OCI-LY1 (cell line): Measurements from ENCODE around the gene CAMTA1.

Experiments used
- EZH2 ChIP-seq: fragments of 200-600 bp; sonication (generic), shearing (Covaris generic); IDR thresholded peaks from 2 replicates; pipeline ENCODE4 v1.8.0; 2017; ENCODE audit warnings: borderline replicate concordance, mixed run types, mild to moderate bottlenecking, antibody characterized with exemption, low read length, moderate library complexity, mixed read lengths
- TF ChIP-seq, protein P1 (sequence below): fragments of 200-600 bp; sonication (generic), shearing (Covaris generic); IDR thresholded peaks from 2 replicates; pipeline ENCODE4 v1.5.1; 2017; ENCODE audit warnings: mild to moderate bottlenecking, antibody characterized with exemption, low read length, moderate library complexity, mixed read lengths

DNA sequence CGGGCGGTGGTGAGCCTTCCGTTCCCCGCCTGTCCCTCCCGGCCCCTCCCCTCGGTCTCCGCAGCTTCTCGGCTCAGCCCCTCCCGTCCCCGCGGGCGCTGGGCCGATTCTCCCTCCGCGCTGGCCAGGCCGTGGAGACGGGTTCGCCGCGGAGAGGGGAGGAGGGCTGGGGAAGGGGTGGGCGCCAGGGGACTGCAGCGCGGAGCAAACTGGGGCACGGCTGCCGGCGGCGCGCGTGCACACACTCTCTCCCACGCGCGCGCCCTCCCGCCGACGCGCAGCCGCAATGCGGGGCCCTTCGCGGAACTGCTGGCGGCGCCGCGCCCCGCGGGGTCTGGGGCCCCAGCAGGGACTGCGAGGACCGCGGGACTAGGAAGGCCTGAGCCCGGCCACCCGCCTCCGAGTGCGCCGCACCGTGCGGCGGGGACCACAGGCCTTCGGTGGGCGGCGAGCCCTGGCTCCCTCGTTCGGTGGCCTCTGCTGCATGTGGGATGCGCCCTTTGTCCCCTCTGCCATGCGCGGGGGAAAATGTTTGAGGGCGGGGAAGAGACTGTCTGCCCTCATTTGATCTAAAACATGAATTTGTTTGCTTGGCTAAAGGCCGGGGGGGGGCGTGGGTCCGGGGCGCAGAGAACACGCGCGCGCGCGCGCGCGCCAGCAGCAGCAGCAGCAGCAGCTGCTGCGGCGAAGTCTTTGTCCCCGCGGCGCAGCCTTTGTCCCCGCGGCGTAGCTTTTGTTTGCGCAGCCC lies 895.1 kb downstream of the CAMTA1 start:
- TF ChIP-seq, protein P1, sequence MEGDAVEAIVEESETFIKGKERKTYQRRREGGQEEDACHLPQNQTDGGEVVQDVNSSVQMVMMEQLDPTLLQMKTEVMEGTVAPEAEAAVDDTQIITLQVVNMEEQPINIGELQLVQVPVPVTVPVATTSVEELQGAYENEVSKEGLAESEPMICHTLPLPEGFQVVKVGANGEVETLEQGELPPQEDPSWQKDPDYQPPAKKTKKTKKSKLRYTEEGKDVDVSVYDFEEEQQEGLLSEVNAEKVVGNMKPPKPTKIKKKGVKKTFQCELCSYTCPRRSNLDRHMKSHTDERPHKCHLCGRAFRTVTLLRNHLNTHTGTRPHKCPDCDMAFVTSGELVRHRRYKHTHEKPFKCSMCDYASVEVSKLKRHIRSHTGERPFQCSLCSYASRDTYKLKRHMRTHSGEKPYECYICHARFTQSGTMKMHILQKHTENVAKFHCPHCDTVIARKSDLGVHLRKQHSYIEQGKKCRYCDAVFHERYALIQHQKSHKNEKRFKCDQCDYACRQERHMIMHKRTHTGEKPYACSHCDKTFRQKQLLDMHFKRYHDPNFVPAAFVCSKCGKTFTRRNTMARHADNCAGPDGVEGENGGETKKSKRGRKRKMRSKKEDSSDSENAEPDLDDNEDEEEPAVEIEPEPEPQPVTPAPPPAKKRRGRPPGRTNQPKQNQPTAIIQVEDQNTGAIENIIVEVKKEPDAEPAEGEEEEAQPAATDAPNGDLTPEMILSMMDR = no peak
- no peak for TF ChIP-seq EZH2
